HG03097 (cell line): ENCODE measurements around the gene PRSS37.
"Not testable (repeated sequence)": the region's sequence is repeated elsewhere in the genome, so short reads cannot be mapped to it uniquely, and the experiment has no call there.

Experiments used
- ATAC-seq: cut with Tn5 transposase; IDR thresholded peaks from one replicate; pipeline ENCODE4 v1.9.1; 2021; ENCODE audit not compliant: unreplicated experiment, low FRiP score

PRSS37 gene

GRCh38 chr7:141841385-141841784, at the start of gene PRSS37:
Gene PRSS37, minus strand, starts transcription at chr7:141841485. Its CDS starts 436 bp downstream, at chr7:141841049.
- ATAC-seq, result no peak

- ATAC-seq, result no peak
These were observed 48.0 kb upstream of the PRSS37 start for GRCh38 chr7:141889321-141889720.

GRCh38 chr7:141884539-141885225, 43.4 kb upstream of the PRSS37 start:
- no peak for ATAC-seq

GRCh38 chr7:141880960-141881359, 39.7 kb upstream of the PRSS37 start:
- no peak for ATAC-seq

- ATAC-seq, result no peak
These were observed 36.1 kb upstream of the PRSS37 start for GRCh38 chr7:141877365-141877764.

GRCh38 chr7:141876371-141876770, 35.1 kb upstream of the PRSS37 start:
- ATAC-seq, result no peak

- ATAC-seq, result no peak
These were observed 34.2 kb upstream of the PRSS37 start for GRCh38 chr7:141875453-141875852.

- ATAC-seq, result no peak
These were observed 33.5 kb upstream of the PRSS37 start for GRCh38 chr7:141874787-141875186.

GRCh38 chr7:141872931-141873330, 31.6 kb upstream of the PRSS37 start:
- no peak for ATAC-seq

GRCh38 chr7:141866974-141867373, 25.7 kb upstream of the PRSS37 start:
- ATAC-seq, result no peak

- no peak for ATAC-seq
These were observed 23.6 kb upstream of the PRSS37 start for GRCh38 chr7:141864765-141865447.

- no peak for ATAC-seq
These were observed 18.9 kb upstream of the PRSS37 start for GRCh38 chr7:141860207-141860606.

GRCh38 chr7:141847996-141848395, 6.7 kb upstream of the PRSS37 start:
- no peak for ATAC-seq

GRCh38 chr7:141844256-141844655, 3.0 kb upstream of the PRSS37 start:
- ATAC-seq, result no peak

GRCh38 chr7:141842904-141843303, 1.6 kb upstream of the PRSS37 start:
- ATAC-seq, result no peak

GRCh38 chr7:141840708-141841107, 577 bp downstream of the PRSS37 start:
- ATAC-seq, result no peak

GRCh38 chr7:141839256-141839655, 2.0 kb downstream of the PRSS37 start:
- no peak for ATAC-seq

- no peak for ATAC-seq
These were observed 2.7 kb downstream of the PRSS37 start for GRCh38 chr7:141838581-141838980.

- ATAC-seq, result no peak
These were observed 3.6 kb downstream of the PRSS37 start for GRCh38 chr7:141837683-141838082.

GRCh38 chr7:141822432-141822831, 18.9 kb downstream of the PRSS37 start:
- ATAC-seq, result not testable (repeated sequence)

GRCh38 chr7:141820067-141820466, 21.2 kb downstream of the PRSS37 start:
- no peak for ATAC-seq

GRCh38 chr7:141792526-141792925, 48.8 kb downstream of the PRSS37 start:
- no peak for ATAC-seq
